Gastrocnemius medialis (tissue), 4 donors: ENCODE results near the gene THRB. TPM values are rescaled to one million over a fixed set of nuclear protein-coding genes. Genes with fewer than 3 reads are reported as not detected.

Experiments used
- ATAC-seq, 2 donors: fragments of 150-250 bp; one replicate each; pipeline ENCODE4 v1.9.1; 2016
- DNase-seq, 2 donors: peaks; one replicate each; pipeline ENCODE4 v3.0.0-alpha.2; 2019
- H3K27ac ChIP-seq, 4 donors: fragments of 200-600 bp; sonication (generic); 1 replicate in 1 of 4; 2 replicates in 3 of 4; pipeline ENCODE4 v1.5.1; 2016 to 2018; ENCODE audit warnings: mild to moderate bottlenecking in 2 of 4, moderate library complexity in 1 of 4
- H3K27me3 ChIP-seq, 3 donors: fragments of 200-600 bp; sonication (generic) in 2 of 3; 1 replicate in 1 of 3; 2 replicates in 2 of 3; pipeline versions ENCODE4 v1.5.1 to v1.6.0; 2016 to 2019; ENCODE audit warnings: mild to moderate bottlenecking in 1 of 3, moderate library complexity in 1 of 3
- H3K36me3 ChIP-seq, 2 donors: fragments of 200-600 bp; sonication (generic) in 1 of 2; one replicate each; pipeline ENCODE4 v1.5.1; 2017 to 2018
- H3K4me1 ChIP-seq, 2 donors: fragments of 200-600 bp; sonication (generic) in 1 of 2; one replicate each; pipeline ENCODE4 v1.5.1; 2016 to 2017; ENCODE audit warnings: mild to moderate bottlenecking in 2 of 2
- H3K4me3 ChIP-seq, 4 donors: fragments of 200-600 bp; sonication (generic) in 3 of 4; 1 replicate in 1 of 4; 2 replicates in 3 of 4; pipeline ENCODE4 v1.5.1; 2016 to 2019; ENCODE audit warnings: mild to moderate bottlenecking in 2 of 4
- H3K9me3 ChIP-seq, 3 donors: fragments of 200-600 bp; sonication (generic) in 2 of 3; 1 replicate in 1 of 3; 2 replicates in 2 of 3; pipeline ENCODE4 v1.5.1; 2016 to 2019
- CTCF ChIP-seq, 5 experiments: fragments of 450-650 bp in 3 of 5; fragments of 200-600 bp in 2 of 5; sonication (generic) in 2 of 5; IDR thresholded peaks in 4 of 5; conservative IDR thresholded peaks in 1 of 5; 1 replicate in 4 of 5; 2 replicates in 1 of 5; pipeline ENCODE4 v1.5.1; 2016 to 2019; ENCODE audit warnings: antibody characterized with exemption in 5 of 5, mild to moderate bottlenecking in 3 of 5, moderate library complexity in 3 of 5
- POLR2A ChIP-seq, 2 donors: fragments of 450-650 bp; IDR thresholded peaks; one replicate each; pipeline ENCODE4 v1.6.1; 2017; ENCODE audit warnings: antibody characterized with exemption in 2 of 2, mild to moderate bottlenecking in 2 of 2, moderate library complexity in 2 of 2
- in situ Hi-C, 4 donors: fragments of 200-750 bp; cut with MboI; loops; one replicate each; pipeline versions ENCODE4 v1.15.0 to v1.8.0; 2017; ENCODE audit warnings: low sequenced_read_pairs in 4 of 4
- intact Hi-C: fragments of 100-400 bp; cut with DNase I; formaldehyde crosslinking; loops from one replicate; pipeline ENCODE4 v1.15.1; 2023; ENCODE audit warnings: low total_unique reads
- total RNA-seq, 4 donors: library from RNA; depleted of rRNA; stranded (reverse); fragments of >200 nt; gene quantifications; one replicate each; pipeline versions ENCODE4 v1.1.0 to v1.2.3, GENCODE V29; 2016

The THRB gene
- total RNA-seq, 4 donors from 2014 or later = 20.1 to 60.0 (median 25.3) TPM

- no peak for TF ChIP-seq POLR2A (IDR thresholded peaks at IDR 0.05)
- no peak for TF ChIP-seq CTCF (IDR thresholded peaks at IDR 0.05 in 4 of 5, conservative IDR thresholded peaks at IDR 0.05 in 1 of 5)
- in situ Hi-C loops = loop anchor here in 3 of 4 donors (10.0 to 25.0 kb wide), 3 partner anchors 231 to 423 kb away; partner anchors contain the start of gene THRB (in 2 of the 3)
- no peak for ATAC-seq
Observed at GRCh38 chr3:24264011-24264410, 230.6 kb downstream of the THRB start.

GRCh38 chr3:24263069-24263668 is 231.5 kb downstream of the THRB start:
- H3K27ac ChIP-seq = peak overlapping the region in 3 of 4 donors; percentile 85 to 91 (median 87)
- peaks cover 29 to 65% of the 10 kb centered on the region in 2 donors for H3K4me1 ChIP-seq
- H3K9me3 ChIP-seq = no peaks in the 10 kb centered on the region
- in situ Hi-C loops = loop anchor here in 3 of 4 donors (10.0 to 25.0 kb wide), 3 partner anchors 232 to 424 kb away; partner anchors contain the start of gene THRB (in 2 of the 3)
- intact Hi-C loops = loop anchor here (1.0 to 10.0 kb wide), 3 partner anchors 89 to 322 kb away; no protein-coding TSS in a partner anchor
- H3K36me3 ChIP-seq = no peaks in the 10 kb centered on the region
- no peak for DNase-seq
- no peak for TF ChIP-seq POLR2A (IDR thresholded peaks at IDR 0.05)
- no peak for TF ChIP-seq CTCF (IDR thresholded peaks at IDR 0.05 in 4 of 5, conservative IDR thresholded peaks at IDR 0.05 in 1 of 5)
- no peak for ATAC-seq
- no peaks in the 10 kb centered on the region for H3K27me3 ChIP-seq
- H3K4me3 ChIP-seq = no peak overlapping the region

More at GRCh38 chr3:24264011-24264410, 230.6 kb downstream of the THRB start:
- Histone ChIP-seq H3K36me3 (no peaks in the 10 kb centered on the region), H3K9me3 (no peaks in the 10 kb centered on the region), H3K27ac (peak overlapping the region in 2 of 4 donors; percentile 18 to 33), H3K4me3 (no peak overlapping the region), H3K4me1 (peaks cover 20 to 56% of the 10 kb centered on the region in 2 donors), H3K27me3 (no peaks in the 10 kb centered on the region)
- intact Hi-C loops = loop anchor here (5.0 to 10.0 kb wide), 2 partner anchors 88 to 321 kb away; no protein-coding TSS in a partner anchor
- no peak for DNase-seq

- no peak for DNase-seq
- Histone ChIP-seq H3K9me3 (no peaks in the 10 kb centered on the region), H3K4me3 (no peak overlapping the region), H3K27me3 (no peaks in the 10 kb centered on the region), H3K27ac (peak overlapping the region; percentile 66 to 91 (median 86)), H3K36me3 (no peaks in the 10 kb centered on the region), H3K4me1 (peaks cover 45 to 79% of the 10 kb centered on the region in 2 donors)
- no peak for TF ChIP-seq CTCF (IDR thresholded peaks at IDR 0.05 in 4 of 5, conservative IDR thresholded peaks at IDR 0.05 in 1 of 5)
- in situ Hi-C loops (loop anchor here in 3 of 4 donors (10.0 to 25.0 kb wide), 3 partner anchors 233 to 426 kb away; partner anchors contain the start of gene THRB (in 2 of the 3)), intact Hi-C loops (loop anchor here (2.0 to 10.0 kb wide), 4 partner anchors 91 to 421 kb away; no protein-coding TSS in a partner anchor)
- ATAC-seq = no peak
Observed at GRCh38 chr3:24261521-24261920, 233.1 kb downstream of the THRB start.

- H3K27ac ChIP-seq = peak overlapping the region; percentile 66 to 91 (median 86)
- ATAC-seq = peak; percentile 77 to 89
- peaks cover 45 to 87% of the 10 kb centered on the region in 2 donors for H3K4me1 ChIP-seq
Observed at GRCh38 chr3:24259901-24260512, 234.6 kb downstream of the THRB start.

More at GRCh38 chr3:24259901-24260512, 234.6 kb downstream of the THRB start:
- H3K9me3 ChIP-seq = no peaks in the 10 kb centered on the region
- H3K4me3 ChIP-seq = peak overlapping the region in 2 of 4 donors; percentile 26 to 38
- DNase-seq = peak; percentile 68 to 83
- no peaks in the 10 kb centered on the region for H3K36me3 ChIP-seq
- H3K27me3 ChIP-seq = no peaks in the 10 kb centered on the region
- intact Hi-C loops = loop anchor here (2.0 to 10.0 kb wide), 6 partner anchors 63 to 423 kb away; no protein-coding TSS in a partner anchor
- TF ChIP-seq POLR2A (IDR thresholded peaks at IDR 0.05) = peak in 1 of 2 donors; percentile 32
- no peak for TF ChIP-seq CTCF (IDR thresholded peaks at IDR 0.05 in 4 of 5, conservative IDR thresholded peaks at IDR 0.05 in 1 of 5)
- in situ Hi-C loops = loop anchor here in 3 of 4 donors (10.0 to 25.0 kb wide), 3 partner anchors 235 to 427 kb away; partner anchors contain the start of gene THRB (in 2 of the 3)
